ENCODE results near the gene HSPB3.
"Not testable (repeated sequence)": the region's sequence is repeated elsewhere in the genome, so short reads cannot be mapped to it uniquely, and the experiment has no call there.

Gene HSPB3

DNA sequence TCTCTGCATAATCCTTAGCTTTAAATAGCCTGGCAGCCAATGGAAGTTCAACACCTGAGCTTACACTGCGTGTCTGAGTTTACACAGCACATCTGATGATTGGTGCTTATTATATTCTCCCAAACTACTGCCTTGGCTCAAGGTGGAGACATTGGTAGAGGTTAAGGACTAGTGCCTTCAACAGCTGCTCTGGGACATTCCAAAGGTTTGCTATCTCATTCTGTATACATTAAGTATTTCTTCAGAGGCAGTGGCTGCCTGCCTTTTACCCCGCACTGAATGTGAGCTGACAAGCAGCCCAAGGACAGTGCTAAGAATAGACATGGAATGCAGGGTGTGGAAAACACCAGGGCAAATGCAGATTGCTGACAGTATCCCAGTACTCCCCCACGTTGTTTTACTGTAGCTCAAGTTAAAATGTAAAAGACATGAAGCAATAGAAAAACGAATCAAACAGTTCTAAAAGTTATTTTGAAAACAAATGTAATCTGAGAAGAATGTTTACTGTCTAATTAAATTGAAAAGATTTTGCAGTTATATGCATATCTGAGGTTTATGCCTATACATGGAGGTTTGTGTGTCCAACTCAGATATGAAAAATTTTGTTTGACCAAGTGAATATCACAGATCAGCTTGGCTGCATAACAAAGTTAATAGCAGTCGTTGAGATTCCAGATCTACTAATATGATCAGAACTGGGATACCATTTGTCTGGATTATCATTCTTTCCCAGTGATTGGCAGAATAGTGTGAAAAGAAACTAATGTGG is 1.8 kb downstream of the HSPB3 start:
- DNase-seq (ENCODE audit: low read depth) = no peak

DNA sequence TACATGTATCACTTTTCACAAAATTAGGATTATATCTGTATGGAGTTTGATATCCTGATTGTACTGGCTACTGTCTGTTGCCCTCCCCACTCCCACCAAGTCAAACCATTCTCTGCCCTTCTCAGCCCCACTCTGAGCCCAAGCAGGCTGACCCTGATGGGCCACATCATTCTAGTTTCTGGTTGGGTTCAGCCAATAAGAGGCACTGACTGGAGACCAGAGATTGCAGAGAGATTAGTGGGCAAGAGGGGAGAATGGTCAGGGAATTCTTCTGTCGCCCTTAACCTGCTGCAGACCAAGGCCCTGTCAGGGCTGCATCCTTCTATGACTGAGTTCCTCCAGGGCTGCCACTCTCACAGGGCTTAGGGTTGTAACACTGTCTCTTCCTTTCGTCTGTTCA is 2.7 kb downstream of the HSPB3 start:
- no peak for DNase-seq (ENCODE audit: low read depth)

DNA sequence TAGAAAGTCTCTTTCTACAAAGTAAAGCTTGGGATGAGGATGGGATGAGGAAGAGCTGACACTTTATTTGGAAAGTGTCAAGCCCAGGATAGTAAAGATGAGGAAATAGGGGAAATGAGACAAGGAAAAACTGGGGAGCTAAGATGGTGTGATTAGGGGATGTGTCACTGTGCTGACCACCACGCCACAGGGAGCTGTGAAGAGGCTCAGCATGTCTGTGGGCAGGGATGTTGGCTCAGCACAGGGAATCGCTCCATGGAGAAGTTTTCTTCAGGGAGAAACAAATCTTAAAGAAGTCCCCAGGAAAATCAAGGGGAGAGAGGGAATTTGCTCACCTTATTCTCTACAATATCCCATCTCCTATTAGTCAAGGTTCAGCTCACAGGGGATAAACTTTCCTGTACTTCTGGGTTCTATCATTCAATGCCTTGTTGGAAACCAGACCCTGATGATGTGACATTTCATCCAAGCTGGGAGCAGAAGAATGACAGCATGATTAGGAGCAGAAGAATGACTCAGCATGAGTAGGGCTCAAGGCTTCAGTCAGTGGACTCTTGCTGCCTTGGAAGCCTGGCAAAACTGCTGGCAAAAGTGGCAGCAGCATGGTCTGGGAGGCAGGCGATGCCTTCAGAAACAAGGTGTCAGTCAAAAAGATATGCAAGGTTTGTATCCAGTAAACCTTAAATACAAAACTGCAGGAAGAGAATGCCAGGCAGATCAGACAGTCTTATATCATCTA is 4.9 kb downstream of the HSPB3 start:
- no peak for DNase-seq (ENCODE audit: low read depth)

DNA sequence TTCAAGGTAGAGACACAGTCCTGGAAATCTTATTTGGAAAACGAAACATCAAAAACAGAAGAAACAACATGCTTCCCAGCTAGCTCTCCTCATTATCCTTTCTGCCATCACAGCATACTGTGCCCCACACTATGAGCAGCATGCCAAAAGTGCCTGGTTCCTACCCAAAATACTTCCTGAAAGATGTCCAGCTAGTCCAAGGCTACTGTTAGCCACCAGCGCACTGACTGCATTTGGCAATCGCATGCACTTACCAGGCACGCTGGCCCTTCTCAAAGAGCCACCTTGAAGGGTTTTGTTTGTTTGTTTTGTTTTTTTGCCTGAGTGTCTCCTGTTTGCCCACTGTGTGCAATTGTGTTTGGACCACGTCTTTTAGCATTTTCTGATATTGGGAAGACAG is 6.8 kb downstream of the HSPB3 start:
- DNase-seq (ENCODE audit: low read depth) = no peak

- no peak for DNase-seq (ENCODE audit: low read depth)
Measured at GRCh38 chr5:54463713-54464112, 8.2 kb downstream of the HSPB3 start.

- no peak for DNase-seq (ENCODE audit: low read depth)
Measured at GRCh38 chr5:54469622-54470021, 14.1 kb downstream of the HSPB3 start.

- no peak for DNase-seq (ENCODE audit: low read depth)
Measured at GRCh38 chr5:54470128-54470527, 14.6 kb downstream of the HSPB3 start.

- no peak for DNase-seq (ENCODE audit: low read depth)
Measured at GRCh38 chr5:54470677-54471076, 15.2 kb downstream of the HSPB3 start.

- no peak for DNase-seq (ENCODE audit: low read depth)
Measured at GRCh38 chr5:54471398-54471797, 15.9 kb downstream of the HSPB3 start.

GRCh38 chr5:54476682-54477081 is 21.2 kb downstream of the HSPB3 start:
- DNase-seq (ENCODE audit: low read depth) = no peak

DNA sequence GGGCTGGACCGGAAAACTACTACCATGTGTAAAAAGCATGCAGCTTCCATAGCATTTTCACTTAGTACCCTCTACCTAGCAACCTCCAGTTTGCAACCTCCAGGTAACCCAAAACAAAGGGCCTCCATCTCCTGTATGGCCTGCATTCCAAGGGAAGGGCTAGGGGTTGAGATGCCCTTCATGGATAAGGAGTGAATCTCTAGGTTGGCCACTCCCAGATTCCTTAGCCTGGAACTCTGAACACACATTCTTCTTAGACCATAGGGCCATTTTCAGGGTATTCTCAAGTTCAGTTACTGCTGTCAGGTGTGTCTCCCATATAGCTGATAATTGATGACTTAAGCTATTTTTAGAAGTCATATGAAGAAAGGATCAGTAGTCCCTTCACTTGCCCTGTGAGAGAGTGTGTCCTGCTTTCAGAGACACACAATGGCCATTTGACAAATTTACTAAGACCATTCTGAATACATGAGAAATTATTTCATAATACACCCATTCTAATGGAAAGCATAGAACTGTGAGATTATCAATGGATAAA is 22.5 kb downstream of the HSPB3 start:
- DNase-seq (ENCODE audit: low read depth) = no peak

DNA sequence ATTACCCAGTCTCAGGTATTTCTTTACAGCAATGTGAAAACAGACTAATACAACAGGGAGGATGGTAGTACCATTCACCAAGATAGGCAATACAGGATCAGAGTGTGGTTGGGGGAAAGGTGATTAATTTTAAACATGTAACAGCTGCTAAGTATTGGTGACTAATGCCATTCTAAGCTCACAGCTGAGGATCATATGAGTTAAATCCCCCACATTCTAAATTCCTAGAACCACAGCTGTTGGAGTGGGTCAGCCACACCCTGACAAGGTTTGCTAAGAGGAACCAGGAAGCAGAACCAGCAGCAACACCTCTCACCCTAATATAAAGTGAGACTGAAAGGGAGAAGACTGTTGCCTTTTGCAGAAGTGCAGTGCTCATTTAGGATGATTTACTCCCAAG is 24.8 kb downstream of the HSPB3 start:
- DNase-seq (ENCODE audit: low read depth) = no peak

GRCh38 chr5:54484219-54484894 is 28.9 kb downstream of the HSPB3 start:
- DNase-seq (ENCODE audit: low read depth) = no peak

GRCh38 chr5:54485659-54486058 is 30.2 kb downstream of the HSPB3 start:
- DNase-seq (ENCODE audit: low read depth) = not testable (repeated sequence)

GRCh38 chr5:54489648-54489979 is 34.1 kb downstream of the HSPB3 start:
- not testable (repeated sequence) for DNase-seq (ENCODE audit: low read depth)

GRCh38 chr5:54491326-54491725 is 35.8 kb downstream of the HSPB3 start:
- no peak for DNase-seq (ENCODE audit: low read depth)

- DNase-seq (ENCODE audit: low read depth) = no peak
Measured at GRCh38 chr5:54492178-54492577, 36.7 kb downstream of the HSPB3 start.

GRCh38 chr5:54495027-54495426 is 39.5 kb downstream of the HSPB3 start:
- DNase-seq (ENCODE audit: low read depth) = no peak

Data from activated T-helper 1 cell treated with Interleukin-2 at 50 U/mL for 16 hours (primary cell).